Neural cell (in vitro differentiated cells): ENCODE data around the gene IER3. TPM values are rescaled to one million over a fixed set of nuclear protein-coding genes. Genes with fewer than 3 reads are reported as not detected.

ENCODE experiments used
- H2AFZ ChIP-seq: fragments of 200-600, 300-800 bp; sonication (generic), shearing (Covaris generic); 2 replicates; pipeline ENCODE4 v1.6.0; 2014; ENCODE audit warnings: low read depth, mild to moderate bottlenecking, antibody characterized with exemption, low read length, moderate library complexity
- H3F3A ChIP-seq: fragments of 200-600 bp; shearing (Covaris generic); 2 replicates; pipeline ENCODE4 v1.6.1; 2016; ENCODE audit warnings: mild to moderate bottlenecking, moderate library complexity, mixed read lengths, antibody characterized with exemption, low read length; ENCODE audit not compliant: insufficient read depth, poor library complexity, severe bottlenecking
- H3K27ac ChIP-seq: fragments of 200-600, 300-800 bp; sonication (generic), shearing (Covaris generic); 2 replicates; pipeline ENCODE4 v1.5.1; 2014; ENCODE audit warnings: mild to moderate bottlenecking, low read length, moderate library complexity
- H3K27me3 ChIP-seq: fragments of 300-800, 200-600 bp; sonication (generic), shearing (Covaris generic); 2 replicates; pipeline ENCODE4 v1.6.0; 2014; ENCODE audit warnings: mild to moderate bottlenecking, low read depth, low read length, moderate library complexity; ENCODE audit not compliant: insufficient read depth
- H3K36me3 ChIP-seq: fragments of 300-800, 200-600 bp; sonication (generic), shearing (Covaris generic); 2 replicates; pipeline ENCODE4 v1.5.1; 2014; ENCODE audit warnings: mild to moderate bottlenecking, antibody characterized with exemption, low read length, moderate library complexity; ENCODE audit not compliant: insufficient read depth
- H3K4me2 ChIP-seq: fragments of 300-800, 200-600 bp; sonication (generic), shearing (Covaris generic); 2 replicates; pipeline ENCODE4 v1.6.0; 2014; ENCODE audit warnings: mild to moderate bottlenecking, low read length
- H3K4me3 ChIP-seq: fragments of 300-800, 200-600 bp; sonication (generic), shearing (Covaris generic); 2 replicates; pipeline ENCODE4 v1.5.1; 2014; ENCODE audit warnings: mild to moderate bottlenecking, low read length, moderate library complexity
- H3K79me2 ChIP-seq: fragments of 200-600 bp; shearing (Covaris generic); replicated peaks from 2 replicates; pipeline ENCODE4 v1.6.0; 2014; ENCODE audit warnings: mild to moderate bottlenecking, low read length, moderate library complexity; ENCODE audit not compliant: insufficient read depth
- H3K9ac ChIP-seq: fragments of 300-800, 200-600 bp; sonication (generic), shearing (Covaris generic); 2 replicates; pipeline ENCODE4 v1.6.1; 2016; ENCODE audit warnings: mild to moderate bottlenecking, low read length, mixed read lengths
- H3K9me2 ChIP-seq: fragments of 200-600 bp; shearing (Covaris generic); 2 replicates; pipeline ENCODE4 v1.6.1; 2016; ENCODE audit warnings: mild to moderate bottlenecking, low read length, mixed read lengths; ENCODE audit not compliant: insufficient read depth
- H3K9me3 ChIP-seq: fragments of 200-600, 300-800 bp; sonication (generic), shearing (Covaris generic); 2 replicates; pipeline ENCODE4 v1.6.1; 2016; ENCODE audit warnings: mild to moderate bottlenecking, mixed run types, low read length, moderate library complexity, mixed read lengths
- H4K20me1 ChIP-seq: fragments of 200-600 bp; shearing (Covaris generic); 2 replicates; pipeline ENCODE4 v1.6.1; 2016; ENCODE audit warnings: mild to moderate bottlenecking, mixed run types; ENCODE audit not compliant: insufficient read depth
- CTCF ChIP-seq: fragments of 450-650 bp; IDR thresholded peaks from 2 replicates; pipeline ENCODE4 v1.5.1; 2014; ENCODE audit warnings: antibody characterized with exemption, mild to moderate bottlenecking, moderate library complexity; ENCODE audit not compliant: poor library complexity, severe bottlenecking
- EP300 ChIP-seq: fragments of 450-650 bp; conservative IDR thresholded peaks from 2 replicates; pipeline ENCODE4 v1.6.1; 2014; ENCODE audit warnings: antibody characterized with exemption, mild to moderate bottlenecking, moderate library complexity; ENCODE audit not compliant: poor library complexity, severe bottlenecking
- MXI1 ChIP-seq: fragments of 450-650 bp; conservative IDR thresholded peaks from 2 replicates; pipeline ENCODE4 v1.6.1; 2014; ENCODE audit warnings: antibody characterized with exemption, mild to moderate bottlenecking; ENCODE audit not compliant: poor library complexity, severe bottlenecking
- POLR2AphosphoS5 ChIP-seq: IDR thresholded peaks from 2 replicates; pipeline ENCODE4 v1.6.1; 2012
- RAD21 ChIP-seq: fragments of 450-650 bp; conservative IDR thresholded peaks from 2 replicates; pipeline ENCODE4 v1.6.1; 2014; ENCODE audit warnings: antibody characterized with exemption, mild to moderate bottlenecking, moderate library complexity
- SMC3 ChIP-seq: fragments of 450-650 bp; conservative IDR thresholded peaks from 2 replicates; pipeline ENCODE4 v1.6.1; 2014; ENCODE audit warnings: antibody characterized with exemption, mild to moderate bottlenecking, moderate library complexity; ENCODE audit not compliant: poor library complexity
- TAF1 ChIP-seq: IDR thresholded peaks from 2 replicates; pipeline ENCODE4 v1.6.1; 2012; ENCODE audit warnings: low read depth
- polyA plus RNA-seq: library from polyadenylated mRNA; depleted of rRNA; stranded (reverse); fragments of >200 nt; gene quantifications from 2 replicates; pipeline ENCODE4 v1.2.3, GENCODE V29; 2014

Gene IER3
- polyA plus RNA-seq, 1 donor from 2014 or later: 3.0 TPM

DNA sequence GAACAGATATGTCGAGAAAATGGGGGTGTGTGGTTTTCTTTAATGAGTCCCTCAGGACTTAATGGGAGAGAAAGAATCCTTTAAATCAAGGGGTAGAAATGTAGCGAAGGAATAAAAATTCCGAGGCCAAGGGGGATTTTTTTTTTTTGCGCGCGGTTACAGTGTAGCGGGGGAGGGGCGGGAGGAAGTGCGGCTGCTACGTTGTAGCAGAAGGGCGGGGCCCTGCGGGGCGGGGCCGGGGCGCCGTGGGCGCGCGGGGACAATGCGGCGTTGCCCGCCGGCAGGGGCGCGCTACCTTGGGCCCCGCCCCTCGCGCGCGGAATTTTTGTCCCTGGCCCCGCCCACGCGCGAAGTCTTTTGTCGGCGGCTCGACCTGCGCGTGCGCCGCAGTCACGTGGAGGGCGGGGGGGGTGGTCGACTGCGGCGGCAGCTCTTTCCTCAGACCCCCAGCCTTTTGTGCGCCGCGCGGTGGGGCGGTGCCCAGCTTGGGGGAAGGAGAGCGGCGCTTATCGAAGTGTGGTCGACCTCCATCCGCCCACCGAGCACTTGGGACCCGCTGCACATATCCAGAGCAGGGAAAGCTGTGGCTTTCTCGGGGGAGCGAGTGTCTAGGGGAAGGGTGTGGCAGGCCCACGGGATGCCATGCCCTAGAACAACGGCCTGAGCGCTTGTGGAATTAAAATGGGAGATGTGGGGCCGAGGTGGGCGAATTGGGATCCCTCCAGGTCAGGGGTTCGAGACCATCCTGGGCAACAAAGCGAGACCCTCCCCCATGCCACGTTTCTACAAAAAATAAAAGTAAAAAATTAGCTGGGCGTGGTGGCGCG is 22.9 kb downstream of the IER3 start:
- peak overlapping the region; percentile 100 for H3K9ac ChIP-seq
- H2AFZ ChIP-seq: no peak overlapping the region
- peaks cover 6% of the 10 kb centered on the region for H3K36me3 ChIP-seq
- TF ChIP-seq MXI1 (peak; percentile 83), RAD21 (no peak), TAF1 (peak; percentile 95), POLR2AphosphoS5 (peak; percentile 80), CTCF (peak; percentile 66), SMC3 (no peak), EP300 (peak; percentile 45)
- peaks cover 44% of the 10 kb centered on the region for H4K20me1 ChIP-seq
- H3K9me2 ChIP-seq: no peaks in the 10 kb centered on the region
- H3F3A ChIP-seq: peaks cover 17% of the 10 kb centered on the region
- H3K79me2 ChIP-seq: peaks cover 72% of the 10 kb centered on the region
- H3K4me2 ChIP-seq: peak overlapping the region; percentile 93
- no peaks in the 10 kb centered on the region for H3K27me3 ChIP-seq
- H3K9me3 ChIP-seq: no peaks in the 10 kb centered on the region
- peak overlapping the region; percentile 100 for H3K27ac ChIP-seq
- peak overlapping the region; percentile 99 for H3K4me3 ChIP-seq

DNA sequence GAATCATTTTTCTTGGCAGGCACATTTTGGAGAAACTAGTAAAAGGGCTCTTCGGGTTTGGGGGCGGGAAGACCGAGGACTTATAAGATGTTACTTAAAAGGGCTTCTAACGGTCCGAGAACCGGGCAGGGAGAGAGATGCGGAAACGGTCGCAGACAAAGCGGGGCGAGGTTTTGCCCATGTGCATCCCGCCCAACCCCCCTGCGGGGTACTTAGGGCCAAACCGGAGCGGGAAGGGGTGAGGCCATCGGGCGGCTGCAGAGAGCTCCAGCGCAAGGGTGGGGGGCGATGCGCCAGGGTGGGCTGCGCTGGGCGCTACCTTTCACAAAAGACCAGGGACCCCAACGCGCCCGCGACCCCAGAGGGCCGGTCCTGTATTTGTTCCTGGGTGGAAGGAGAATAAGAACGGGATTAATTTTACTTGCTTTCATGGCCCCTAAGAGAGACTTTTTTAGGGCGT is 23.6 kb downstream of the IER3 start:
- Histone ChIP-seq H3K79me2 (peaks cover 75% of the 10 kb centered on the region), H3K9me3 (no peaks in the 10 kb centered on the region), H3K4me2 (no peak overlapping the region), H3F3A (peaks cover 17% of the 10 kb centered on the region), H3K27ac (peak overlapping the region; percentile 100), H4K20me1 (peaks cover 41% of the 10 kb centered on the region), H3K27me3 (no peaks in the 10 kb centered on the region), H2AFZ (no peak overlapping the region), H3K9me2 (no peaks in the 10 kb centered on the region), H3K36me3 (peaks cover 6% of the 10 kb centered on the region), H3K4me3 (peak overlapping the region; percentile 99), H3K9ac (peak overlapping the region; percentile 100)
- peak; percentile 5 for TF ChIP-seq POLR2AphosphoS5
- no peak for TF ChIP-seq SMC3
- no peak for TF ChIP-seq RAD21
- TF ChIP-seq CTCF: no peak
